ENCODE results near the gene DMAC2L.
"Not testable (repeated sequence)": the region's sequence is repeated elsewhere in the genome, so short reads cannot be mapped to it uniquely, and the experiment has no call there.

Gene DMAC2L

DNA sequence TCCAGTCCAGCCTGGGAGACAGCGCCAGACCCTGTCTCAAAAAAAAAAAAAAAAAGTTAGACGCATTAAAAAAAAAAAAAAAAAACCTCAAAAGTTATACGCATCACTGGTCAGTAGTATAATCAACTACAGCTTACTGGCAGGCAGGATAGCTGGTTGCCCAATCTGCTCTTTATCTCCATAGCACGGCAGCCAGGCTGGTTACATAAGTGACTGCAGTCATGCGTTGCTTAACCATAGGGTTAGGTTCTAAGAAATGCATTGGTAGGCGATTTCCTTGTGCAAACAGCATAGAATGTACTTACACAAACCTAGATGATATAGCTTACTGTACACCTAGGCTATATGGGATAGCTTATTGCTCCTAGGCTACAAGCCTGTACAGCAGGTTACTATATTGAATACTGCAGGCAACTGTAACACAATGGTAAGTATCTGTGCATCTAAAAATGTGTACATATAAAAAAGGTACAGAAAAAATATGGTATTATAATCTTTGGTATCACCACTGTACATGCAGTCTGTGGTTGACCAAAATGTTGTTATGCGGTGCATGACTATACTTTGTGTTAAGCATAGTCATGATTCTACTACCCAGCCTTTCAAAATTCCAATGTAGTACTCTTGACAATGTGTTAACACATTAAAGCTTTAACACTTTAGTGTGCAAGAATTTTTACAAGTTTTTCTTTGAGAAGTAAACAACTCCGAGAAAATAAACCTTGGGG is 8.2 kb upstream of the DMAC2L start:
- TF ChIP-seq, protein P1, sequence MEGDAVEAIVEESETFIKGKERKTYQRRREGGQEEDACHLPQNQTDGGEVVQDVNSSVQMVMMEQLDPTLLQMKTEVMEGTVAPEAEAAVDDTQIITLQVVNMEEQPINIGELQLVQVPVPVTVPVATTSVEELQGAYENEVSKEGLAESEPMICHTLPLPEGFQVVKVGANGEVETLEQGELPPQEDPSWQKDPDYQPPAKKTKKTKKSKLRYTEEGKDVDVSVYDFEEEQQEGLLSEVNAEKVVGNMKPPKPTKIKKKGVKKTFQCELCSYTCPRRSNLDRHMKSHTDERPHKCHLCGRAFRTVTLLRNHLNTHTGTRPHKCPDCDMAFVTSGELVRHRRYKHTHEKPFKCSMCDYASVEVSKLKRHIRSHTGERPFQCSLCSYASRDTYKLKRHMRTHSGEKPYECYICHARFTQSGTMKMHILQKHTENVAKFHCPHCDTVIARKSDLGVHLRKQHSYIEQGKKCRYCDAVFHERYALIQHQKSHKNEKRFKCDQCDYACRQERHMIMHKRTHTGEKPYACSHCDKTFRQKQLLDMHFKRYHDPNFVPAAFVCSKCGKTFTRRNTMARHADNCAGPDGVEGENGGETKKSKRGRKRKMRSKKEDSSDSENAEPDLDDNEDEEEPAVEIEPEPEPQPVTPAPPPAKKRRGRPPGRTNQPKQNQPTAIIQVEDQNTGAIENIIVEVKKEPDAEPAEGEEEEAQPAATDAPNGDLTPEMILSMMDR (IDR thresholded peaks at IDR 0.05; ENCODE audit: low read depth, low read length) = no peak
- H3K27ac ChIP-seq = no peak overlapping the region

DNA sequence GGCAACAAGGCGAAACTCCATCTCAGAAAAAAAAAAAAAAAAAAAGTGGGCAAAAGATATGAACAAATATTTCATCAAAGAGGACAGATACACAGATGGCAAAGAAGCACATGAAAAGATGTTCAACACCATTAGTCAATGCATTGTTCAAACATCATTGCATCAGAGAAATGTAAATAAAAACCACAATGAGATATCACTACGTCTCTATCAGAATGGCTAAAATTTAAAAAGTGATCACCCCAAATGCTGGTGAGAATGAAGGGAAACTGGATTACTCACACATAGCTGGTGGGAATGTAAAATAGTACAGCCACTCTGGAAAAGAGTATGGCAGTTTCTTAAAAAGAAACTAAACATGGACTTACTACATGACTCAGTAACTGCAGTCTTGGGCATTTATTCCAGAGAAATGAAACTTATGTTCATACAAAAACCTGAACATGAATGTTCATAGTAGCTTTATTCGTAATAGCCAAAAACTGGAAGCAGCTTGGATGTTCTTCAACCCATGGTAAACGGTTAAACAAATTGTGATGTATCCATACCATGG is 3.7 kb upstream of the DMAC2L start:
- Histone ChIP-seq H3K27ac (no peak overlapping the region), H3K9me3 (ENCODE audit: severe bottlenecking) (no peaks in the 10 kb centered on the region), H3K4me3 (ENCODE audit: low read depth, low read length) (no peak overlapping the region), H3K27me3 (ENCODE audit: insufficient read depth, low read depth, severe bottlenecking) (no peaks in the 10 kb centered on the region), H3K36me3 (peaks cover 7% of the 10 kb centered on the region; the same call in 1 of the 2 replicates)
- TF ChIP-seq, protein P1 (IDR thresholded peaks at IDR 0.05; ENCODE audit: low read depth, low read length) = no peak
- DNase-seq = no peak

More for the DNA sequence above, 8.2 kb upstream of the DMAC2L start:
- no peaks in the 10 kb centered on the region for H3K27me3 ChIP-seq (ENCODE audit: insufficient read depth, low read depth, severe bottlenecking)
- no peak for DNase-seq
- H3K36me3 ChIP-seq = peaks cover 40% of the 10 kb centered on the region
- H3K9me3 ChIP-seq (ENCODE audit: severe bottlenecking) = no peaks in the 10 kb centered on the region
- no peak overlapping the region for H3K4me3 ChIP-seq (ENCODE audit: low read depth, low read length)

DNA sequence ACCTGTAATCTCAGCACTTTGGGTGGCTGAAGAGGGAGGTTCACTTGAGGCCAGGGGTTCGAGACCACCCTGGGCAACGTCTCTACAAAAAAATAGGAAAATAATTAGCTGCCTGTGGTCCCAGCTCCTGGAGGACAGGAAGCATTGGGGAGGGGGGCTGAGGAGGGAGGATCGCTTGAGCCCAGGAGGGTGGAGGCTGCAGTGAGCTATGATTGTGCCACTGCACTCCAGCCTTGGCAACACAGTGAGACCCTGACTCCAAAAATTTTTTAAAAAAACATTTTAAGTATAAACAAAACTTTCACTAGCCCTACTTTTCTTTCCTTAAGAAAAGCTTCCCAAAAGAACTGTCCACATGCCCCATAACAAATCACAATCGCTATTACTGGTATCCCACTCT is 1.7 kb upstream of the DMAC2L start:
- no peak overlapping the region for H3K27ac ChIP-seq
- DNase-seq = no peak
- TF ChIP-seq, protein P1 (IDR thresholded peaks at IDR 0.05; ENCODE audit: low read depth, low read length) = no peak
- H3K27me3 ChIP-seq (ENCODE audit: insufficient read depth, low read depth, severe bottlenecking) = no peaks in the 10 kb centered on the region
- no peaks in the 10 kb centered on the region for H3K9me3 ChIP-seq (ENCODE audit: severe bottlenecking)
- peaks cover 7% of the 10 kb centered on the region; the same call in 1 of the 2 replicates for H3K36me3 ChIP-seq
- peak overlapping the region; percentile 80 for H3K4me3 ChIP-seq (ENCODE audit: low read depth, low read length)

DNA sequence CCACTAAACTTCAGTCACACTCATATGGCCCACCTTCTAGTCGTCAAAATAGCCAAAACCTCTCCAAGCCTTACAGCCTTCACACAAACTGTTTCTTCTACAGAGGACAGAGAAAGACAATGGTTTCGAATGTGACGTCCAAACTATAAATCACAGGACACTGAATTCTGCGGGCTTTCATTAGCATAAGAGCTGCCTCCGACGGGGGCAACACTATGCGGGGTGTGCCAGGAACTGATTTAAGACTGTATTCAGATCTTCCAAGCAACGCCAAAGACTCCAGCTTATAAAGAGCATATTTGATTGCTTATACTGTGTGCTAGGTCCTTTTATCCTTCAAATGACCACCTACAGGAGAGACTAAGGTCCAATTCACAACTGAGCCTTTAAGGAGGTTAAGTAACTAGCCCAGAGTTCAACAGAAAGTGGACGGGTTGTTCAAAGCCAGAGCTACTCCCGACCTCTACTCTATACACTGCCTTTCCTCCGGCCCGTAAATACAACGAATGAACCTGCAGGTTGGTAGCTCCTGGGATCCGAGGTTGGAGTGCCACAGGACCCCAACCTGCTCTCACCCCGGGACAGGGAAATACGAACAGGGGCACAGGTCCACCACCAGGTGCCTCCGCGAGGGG is 670 bp upstream of the DMAC2L start:
- Histone ChIP-seq H3K27ac (peak overlapping the region; percentile 95), H3K9me3 (ENCODE audit: severe bottlenecking) (no peaks in the 10 kb centered on the region), H3K27me3 (ENCODE audit: insufficient read depth, low read depth, severe bottlenecking) (no peaks in the 10 kb centered on the region), H3K36me3 (peaks cover 7% of the 10 kb centered on the region; the same call in 1 of the 2 replicates), H3K4me3 (ENCODE audit: low read depth, low read length) (peak overlapping the region; percentile 80)
- DNase-seq = no peak
- TF ChIP-seq, protein P1 (IDR thresholded peaks at IDR 0.05; ENCODE audit: low read depth, low read length) = peak; percentile 84; the same call in 1 of the 2 replicates

DNA sequence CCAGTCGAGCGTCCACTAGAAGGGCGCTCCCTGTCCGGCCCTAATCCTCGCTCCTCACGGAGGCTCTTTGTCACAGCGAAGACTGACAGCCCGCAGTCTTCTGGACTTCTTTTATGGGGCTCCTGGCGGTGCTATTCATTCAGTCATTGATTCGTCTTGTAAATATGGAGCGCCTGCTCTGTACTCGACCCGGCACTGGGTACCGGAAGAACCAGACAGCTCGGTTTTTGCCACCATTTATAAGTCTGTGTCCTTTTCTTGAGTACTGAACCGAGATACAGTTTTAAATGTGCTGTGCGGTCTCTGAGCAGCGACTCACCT is 570 bp downstream of the DMAC2L start:
- TF ChIP-seq, protein P1 (IDR thresholded peaks at IDR 0.05; ENCODE audit: low read depth, low read length) = no peak
- Histone ChIP-seq H3K4me3 (ENCODE audit: low read depth, low read length) (peak overlapping the region; percentile 80), H3K36me3 (peaks cover 7% of the 10 kb centered on the region; the same call in 1 of the 2 replicates), H3K27ac (peak overlapping the region; percentile 95), H3K27me3 (ENCODE audit: insufficient read depth, low read depth, severe bottlenecking) (no peaks in the 10 kb centered on the region), H3K9me3 (ENCODE audit: severe bottlenecking) (no peaks in the 10 kb centered on the region)
- DNase-seq = no peak

DNA sequence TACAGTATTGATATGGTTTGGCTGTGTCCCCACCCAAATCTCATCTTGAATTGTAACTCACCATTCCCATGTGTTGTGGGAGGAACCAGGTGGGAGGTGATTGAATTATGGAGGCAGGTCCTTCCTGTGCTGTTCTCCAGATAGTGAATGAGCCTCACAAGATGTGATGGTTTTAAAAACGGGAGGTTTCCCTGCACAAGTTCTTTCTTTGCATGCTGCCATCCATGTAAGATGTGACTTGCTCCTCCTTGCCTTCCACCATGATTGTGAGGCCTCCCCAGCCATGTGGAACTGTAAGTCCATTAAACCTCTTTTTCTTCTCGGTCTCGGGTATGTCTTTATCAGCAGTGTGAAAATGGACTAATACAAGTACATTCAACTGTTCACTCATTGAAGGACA is 2.0 kb downstream of the DMAC2L start:
- H3K9me3 ChIP-seq (ENCODE audit: severe bottlenecking); H3K27me3 ChIP-seq (ENCODE audit: insufficient read depth, low read depth, severe bottlenecking); DNase-seq; H3K4me3 ChIP-seq (ENCODE audit: low read depth, low read length); H3K36me3 ChIP-seq; H3K27ac ChIP-seq: not testable (repeated sequence)
